GM18907 (cell line): ENCODE measurements around the gene SEMA4G.

ENCODE experiments used
- ATAC-seq: cut with Tn5 transposase; IDR thresholded peaks from one replicate; pipeline ENCODE4 v1.9.1; 2021; ENCODE audit warnings: mild to moderate bottlenecking, moderate library complexity; ENCODE audit not compliant: unreplicated experiment

SEMA4G gene

DNA sequence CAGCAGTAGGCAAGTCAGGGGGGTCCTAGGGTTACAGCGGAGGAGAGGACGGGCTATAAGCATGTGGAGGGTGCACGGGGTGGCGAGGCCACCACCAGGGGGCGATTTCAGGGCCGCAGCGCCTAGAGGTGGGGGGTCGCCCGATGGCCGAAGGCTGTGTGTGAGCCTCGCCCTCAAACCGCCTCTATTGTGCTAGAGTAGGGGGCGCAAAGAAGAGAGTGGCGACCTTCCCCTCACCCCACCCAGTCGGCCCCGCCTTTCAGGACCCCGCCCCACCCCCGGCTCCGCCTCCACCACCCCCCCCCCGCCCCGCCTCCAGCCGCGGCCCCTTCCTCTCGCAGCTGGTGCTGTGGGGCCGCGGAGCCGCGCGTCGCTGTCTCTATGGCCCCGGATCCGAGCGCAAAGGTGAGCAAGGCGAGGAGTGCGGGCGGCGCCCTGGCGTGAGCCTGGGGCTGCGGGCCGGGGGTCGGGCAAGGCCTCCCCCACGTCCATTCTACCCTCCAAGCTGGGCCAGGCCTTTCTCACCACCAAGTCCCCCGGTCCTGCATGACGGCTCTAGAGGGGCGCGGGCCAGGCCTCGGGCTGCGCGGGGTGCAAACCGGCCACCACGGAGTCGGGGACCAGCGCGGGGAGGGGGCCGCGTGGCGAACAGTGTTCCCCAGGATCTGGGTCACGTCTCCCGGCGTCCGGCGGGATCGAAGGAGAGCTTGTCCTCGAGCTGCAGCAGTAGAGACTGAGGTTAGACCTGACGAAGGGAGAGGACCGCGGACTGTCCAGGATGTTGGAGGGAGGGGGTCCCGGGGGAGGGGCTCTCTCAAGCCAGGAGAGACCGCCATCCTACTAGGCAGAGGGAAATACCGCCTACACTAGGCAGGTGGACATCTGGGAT lies at the start of gene SEMA4G:
Gene SEMA4G, plus strand, starts transcription at position 318 of the 889 bp plus-strand sequence. CDS start 3,409 bp downstream, outside the sequence.
- no peak for ATAC-seq

DNA sequence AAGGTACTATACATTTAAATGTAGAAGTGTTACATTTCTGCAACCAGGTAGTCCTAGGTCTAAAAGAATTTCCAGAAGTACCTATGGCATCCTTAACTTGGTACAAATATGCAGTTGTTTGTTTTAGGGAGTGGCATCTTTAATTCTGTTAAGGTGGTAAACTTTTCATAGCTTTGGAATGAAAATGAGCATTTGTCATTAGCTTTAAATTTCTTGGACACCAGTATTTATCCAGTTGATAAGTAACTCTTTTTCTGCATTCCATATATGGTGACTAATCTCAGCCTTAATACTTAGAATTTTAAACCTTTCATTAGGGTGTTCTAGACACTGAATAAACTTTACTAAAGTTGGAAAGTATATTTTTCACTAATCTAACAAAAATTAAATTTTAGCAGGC lies 45.7 kb upstream of the SEMA4G start:
- ATAC-seq = no peak

- ATAC-seq = no peak
Observed at GRCh38 chr10:100927266-100927665, 42.0 kb upstream of the SEMA4G start.

- ATAC-seq = no peak
Observed at GRCh38 chr10:100928039-100928438, 41.3 kb upstream of the SEMA4G start.

- no peak for ATAC-seq
Observed at GRCh38 chr10:100930368-100930767, 38.9 kb upstream of the SEMA4G start.

- no peak for ATAC-seq
Observed at GRCh38 chr10:100934084-100934659, 35.1 kb upstream of the SEMA4G start.

DNA sequence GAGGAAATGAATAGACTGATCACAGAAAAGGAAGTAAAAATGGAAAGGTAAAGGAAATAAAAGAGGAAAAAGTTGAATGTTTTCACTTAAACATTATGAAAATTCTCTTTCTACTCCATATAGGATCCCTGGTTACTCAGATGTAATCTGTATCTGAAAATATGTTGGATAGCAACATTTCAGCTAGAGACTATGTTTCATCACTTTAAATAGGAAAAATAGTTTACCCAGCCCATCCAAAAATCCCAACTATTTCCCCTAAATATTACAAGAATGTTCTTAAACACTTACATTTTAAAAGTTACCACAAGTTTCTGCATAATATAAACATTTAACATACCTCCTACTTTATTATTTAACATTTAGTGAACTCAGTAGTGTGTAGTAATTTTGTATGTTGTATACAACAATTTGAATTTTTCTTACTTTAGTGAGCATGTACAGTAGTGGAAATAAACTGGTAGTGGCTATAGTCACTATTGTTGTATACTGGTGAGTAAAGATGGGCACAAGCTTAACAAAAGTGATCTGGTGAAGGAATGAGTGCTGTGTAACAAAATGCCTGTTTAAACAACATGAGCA lies 29.4 kb upstream of the SEMA4G start:
- no peak for ATAC-seq

GRCh38 chr10:100942229-100942628 lies 27.1 kb upstream of the SEMA4G start:
- ATAC-seq = no peak

DNA sequence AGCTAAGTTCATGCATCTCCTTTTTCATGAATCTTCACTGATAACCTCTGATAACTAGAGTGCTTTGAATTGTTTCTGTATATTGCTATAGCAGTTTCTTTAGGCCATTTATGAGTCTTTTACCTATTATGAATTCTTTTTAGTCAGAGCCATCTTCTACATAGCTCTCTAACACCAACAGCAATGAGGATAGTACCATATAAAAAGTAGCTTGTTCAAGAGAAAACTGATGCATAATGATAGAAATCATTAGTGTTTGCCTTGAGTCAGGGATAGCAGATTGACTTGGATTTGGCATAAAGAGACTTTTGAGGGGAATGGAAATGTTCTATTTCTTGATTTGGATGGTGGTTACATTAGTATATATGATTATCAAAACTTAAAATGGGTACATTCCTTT lies 25.8 kb upstream of the SEMA4G start:
- no peak for ATAC-seq

DNA sequence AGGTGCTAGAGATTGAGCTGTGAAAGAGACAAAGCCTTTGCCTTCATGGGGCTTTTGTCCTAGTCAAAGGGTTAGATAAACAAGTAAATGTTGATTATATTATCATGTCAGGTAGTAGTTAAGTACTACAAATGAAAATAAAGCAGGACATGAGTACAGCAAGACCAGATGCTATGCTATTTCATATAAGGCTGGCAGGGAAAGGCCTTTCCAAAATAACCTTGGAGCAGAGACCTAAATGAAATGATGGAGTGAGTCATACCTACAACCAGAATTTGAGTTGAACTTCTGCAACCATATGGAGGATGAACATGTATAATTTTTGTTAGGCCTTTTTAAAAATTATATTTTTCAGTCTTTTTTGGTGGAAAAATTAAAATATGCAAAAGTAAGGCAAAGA lies 23.6 kb upstream of the SEMA4G start:
- ATAC-seq = no peak

DNA sequence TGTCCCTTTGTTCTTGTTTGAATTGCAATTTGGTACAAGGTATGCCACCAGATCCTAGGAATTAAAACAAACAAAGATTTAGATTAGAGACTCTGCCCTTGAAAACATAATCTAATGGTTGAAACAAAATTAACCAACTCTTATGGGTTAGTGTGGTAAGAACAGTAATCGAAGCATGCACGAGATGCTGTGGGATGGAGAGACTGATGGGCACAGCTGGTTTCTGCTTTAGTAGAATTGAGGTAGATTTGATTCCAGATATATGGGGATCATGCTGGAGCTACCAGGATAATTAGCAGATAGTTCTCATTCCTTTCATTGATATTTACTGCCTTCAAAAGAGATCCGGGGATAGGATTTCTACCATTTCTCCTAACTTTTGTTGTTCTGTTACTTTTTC lies 20.4 kb upstream of the SEMA4G start:
- ATAC-seq = no peak

DNA sequence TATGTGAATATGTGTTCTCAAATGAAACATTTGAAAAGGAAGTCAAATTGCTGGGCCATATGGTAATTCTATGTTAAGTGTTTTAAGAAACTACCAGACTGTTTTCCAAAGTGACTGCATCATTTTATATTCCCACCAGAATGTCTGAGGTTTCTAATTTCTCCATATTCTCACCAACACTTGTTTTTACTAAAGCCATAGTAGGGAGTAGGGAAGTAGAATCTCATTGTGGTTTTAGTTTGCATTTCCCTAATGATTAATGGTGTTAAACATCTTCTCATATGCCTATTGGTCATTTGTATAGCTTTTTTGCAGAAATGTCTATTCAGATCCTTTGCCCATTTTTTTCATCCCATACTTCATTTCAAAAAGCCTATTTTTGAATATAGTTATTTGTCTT lies 9.1 kb upstream of the SEMA4G start:
- ATAC-seq = no peak

GRCh38 chr10:100962351-100963080 lies 6.8 kb upstream of the SEMA4G start:
- no peak for ATAC-seq

- ATAC-seq = no peak
Observed at GRCh38 chr10:100963826-100964225, 5.5 kb upstream of the SEMA4G start.

GRCh38 chr10:100965820-100966219 lies 3.5 kb upstream of the SEMA4G start:
- ATAC-seq = no peak

DNA sequence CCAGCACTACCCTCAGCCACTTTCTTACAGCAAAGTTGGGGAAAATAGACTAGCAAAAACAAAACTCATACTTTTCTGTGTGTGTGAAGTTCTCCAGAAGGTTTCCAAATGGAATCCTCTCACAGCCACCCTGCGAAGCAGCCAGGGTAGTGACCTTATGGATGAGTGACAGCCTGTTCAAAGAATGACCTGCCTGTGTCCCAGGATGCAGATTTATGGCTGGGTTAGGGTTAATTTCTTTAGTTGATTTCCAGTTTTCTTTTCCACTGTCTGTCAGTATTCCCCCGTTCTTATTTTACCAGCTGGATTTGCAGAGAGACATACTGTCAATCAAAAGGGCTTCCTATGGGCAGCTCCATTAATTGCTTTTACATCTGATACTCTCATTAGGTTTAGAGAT lies 2.4 kb upstream of the SEMA4G start:
- no peak for ATAC-seq

- ATAC-seq = no peak
Observed at GRCh38 chr10:100967332-100967731, 2.0 kb upstream of the SEMA4G start.

DNA sequence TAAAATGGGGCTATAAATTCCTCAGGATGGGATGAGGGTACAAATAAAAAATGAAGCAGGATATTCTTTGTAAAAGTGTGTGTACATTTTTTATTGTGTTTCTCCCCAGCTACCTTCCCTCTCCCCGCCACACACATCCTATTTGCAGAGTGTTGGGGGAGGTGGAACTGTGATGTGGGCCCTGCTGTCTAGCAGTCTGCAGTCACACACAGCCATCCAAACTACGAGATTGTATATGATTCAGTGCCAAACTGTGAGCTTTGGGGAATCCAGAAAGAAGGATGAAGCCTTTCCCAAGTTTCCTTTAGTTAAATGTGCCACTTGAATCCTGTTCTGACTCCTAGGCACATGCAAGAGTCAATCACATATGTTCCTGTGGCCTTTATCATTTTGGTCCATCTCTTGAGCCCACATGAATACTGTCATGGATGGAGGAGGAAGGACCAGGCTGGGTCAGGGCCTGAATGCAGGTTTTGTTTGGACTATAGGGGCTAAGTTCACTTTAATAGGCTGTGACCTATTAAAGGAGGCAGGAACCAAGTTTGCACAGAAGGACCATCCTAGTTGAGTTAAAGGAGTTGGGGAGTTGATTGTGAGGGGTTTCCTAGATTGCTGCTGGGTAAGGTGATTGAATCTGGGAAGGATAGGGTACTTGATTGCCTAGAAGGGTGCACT lies 1.1 kb upstream of the SEMA4G start:
- no peak for ATAC-seq

GRCh38 chr10:100968863-100969186 lies 479 bp upstream of the SEMA4G start:
- no peak for ATAC-seq

DNA sequence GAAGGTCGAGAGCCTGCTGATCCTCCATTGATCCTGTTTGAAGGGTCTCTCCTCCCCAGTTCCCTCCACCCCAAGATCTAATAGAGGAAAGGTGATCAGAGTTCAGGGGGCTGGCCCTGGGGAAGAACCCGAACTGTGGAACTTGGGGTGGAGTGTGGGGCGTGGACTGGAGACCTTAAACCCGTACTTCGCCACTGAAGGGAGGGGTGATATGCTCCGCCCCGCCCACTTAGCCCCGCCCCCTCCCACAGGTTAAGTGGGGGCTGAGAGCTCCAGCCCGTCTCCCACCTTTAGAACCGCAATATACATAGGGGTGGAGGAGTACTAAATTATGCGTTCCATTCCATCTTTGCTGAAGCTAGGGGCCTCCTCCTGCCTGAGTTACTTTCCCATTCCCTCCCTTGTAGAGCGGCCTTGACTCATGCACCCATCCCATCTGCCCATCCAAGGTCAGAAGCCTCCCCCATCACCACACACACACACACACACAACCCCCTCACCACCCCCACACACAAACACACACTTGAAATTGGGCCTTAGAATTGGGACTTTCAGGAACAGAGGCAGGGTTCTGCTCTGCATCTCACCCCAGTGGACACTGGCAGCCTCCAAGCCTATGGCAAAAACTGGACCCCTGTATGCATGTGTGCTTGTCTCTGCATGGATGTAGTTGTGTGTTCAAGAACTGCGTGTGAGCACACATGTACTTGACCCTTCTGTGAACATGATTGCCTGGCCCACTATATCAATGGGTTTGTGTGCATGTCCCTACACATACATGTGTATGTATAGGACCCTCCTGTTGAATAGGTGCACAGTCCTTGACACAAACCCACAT lies 991 bp downstream of the SEMA4G start:
- no peak for ATAC-seq
